NCI-H345 (cell line): ENCODE results near the gene HDAC4.

Experiments used
- DNase-seq: peaks from one replicate; lab custom pipeline; 2025; lab: John Stamatoyannopoulos, UW

Gene HDAC4

DNA sequence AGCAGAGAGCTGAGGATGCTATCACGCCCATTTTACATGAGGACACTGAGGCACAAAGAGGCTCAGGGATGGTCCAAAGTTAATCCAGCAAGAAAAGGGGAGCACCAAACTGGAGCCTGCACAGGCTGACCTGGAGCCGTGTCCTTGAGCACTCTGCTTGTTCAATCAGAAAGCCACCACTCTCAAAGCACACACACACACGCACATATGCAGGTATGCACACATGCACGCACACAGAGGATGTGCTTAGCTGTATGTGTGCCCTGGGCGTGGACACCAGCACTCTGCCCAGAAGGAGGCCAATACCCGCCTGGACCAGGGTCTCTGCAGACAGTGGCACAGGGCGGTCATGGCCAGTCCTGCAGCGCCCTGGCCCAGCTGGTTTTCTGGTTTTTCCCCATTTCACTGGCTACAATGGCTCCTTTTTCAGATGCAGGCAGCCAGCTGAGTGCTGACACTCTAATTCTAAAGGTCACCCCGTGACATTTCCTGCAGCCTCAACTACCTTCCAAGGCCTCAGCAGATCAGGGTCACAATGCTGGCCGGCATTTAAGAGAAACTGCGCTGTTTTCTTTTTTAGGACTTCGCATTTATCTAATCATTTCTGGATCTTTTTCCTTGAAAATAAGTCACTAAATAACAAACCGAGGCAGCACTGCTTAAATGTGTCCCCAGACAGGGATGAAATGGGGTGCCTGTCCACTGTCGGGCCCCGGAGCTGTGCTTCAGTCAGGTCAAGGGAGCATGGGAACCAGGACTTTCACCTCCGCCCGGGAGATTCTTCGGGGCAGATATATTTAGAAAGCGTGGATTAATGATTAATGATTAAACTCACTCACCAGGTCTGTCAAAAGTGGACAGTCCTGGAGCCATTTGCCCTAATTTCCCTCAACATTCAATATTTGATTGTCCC lies 104.5 kb downstream of the HDAC4 start:
- no peak for DNase-seq

DNA sequence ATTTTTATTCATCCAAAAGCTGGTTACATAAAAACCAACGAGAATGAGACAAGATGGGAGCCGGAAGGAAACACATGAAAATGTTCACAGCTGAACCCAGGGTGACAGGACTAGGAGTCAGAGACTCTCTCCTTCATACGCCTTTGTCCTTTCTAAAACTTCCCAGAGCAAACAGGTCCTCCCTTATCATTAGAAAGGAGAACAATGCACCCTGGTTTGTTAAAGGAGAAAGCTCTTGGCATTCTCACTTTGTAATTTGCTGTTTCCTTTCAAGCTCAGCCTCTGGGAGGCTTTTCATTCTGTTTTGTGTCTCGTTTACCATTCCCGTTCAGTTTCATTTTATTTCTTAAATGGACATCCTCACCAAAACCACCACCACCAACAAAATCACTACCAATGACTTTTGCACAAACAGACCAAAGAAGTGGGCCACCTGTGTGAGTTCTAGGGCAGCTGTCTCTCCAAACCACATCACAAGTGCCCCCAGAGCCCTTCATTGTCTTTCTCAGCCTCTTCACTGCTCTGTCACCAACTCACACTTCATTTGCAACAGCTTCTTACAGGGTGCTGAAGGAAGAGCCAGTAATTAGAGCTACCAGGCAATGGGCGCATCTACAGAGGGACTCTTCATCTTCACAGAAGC lies 105.3 kb downstream of the HDAC4 start:
- DNase-seq = peak; percentile 7

GRCh38 chr2:239294571-239295054 lies 106.2 kb downstream of the HDAC4 start:
- no peak for DNase-seq

GRCh38 chr2:239293775-239294430 lies 106.9 kb downstream of the HDAC4 start:
- no peak for DNase-seq

DNA sequence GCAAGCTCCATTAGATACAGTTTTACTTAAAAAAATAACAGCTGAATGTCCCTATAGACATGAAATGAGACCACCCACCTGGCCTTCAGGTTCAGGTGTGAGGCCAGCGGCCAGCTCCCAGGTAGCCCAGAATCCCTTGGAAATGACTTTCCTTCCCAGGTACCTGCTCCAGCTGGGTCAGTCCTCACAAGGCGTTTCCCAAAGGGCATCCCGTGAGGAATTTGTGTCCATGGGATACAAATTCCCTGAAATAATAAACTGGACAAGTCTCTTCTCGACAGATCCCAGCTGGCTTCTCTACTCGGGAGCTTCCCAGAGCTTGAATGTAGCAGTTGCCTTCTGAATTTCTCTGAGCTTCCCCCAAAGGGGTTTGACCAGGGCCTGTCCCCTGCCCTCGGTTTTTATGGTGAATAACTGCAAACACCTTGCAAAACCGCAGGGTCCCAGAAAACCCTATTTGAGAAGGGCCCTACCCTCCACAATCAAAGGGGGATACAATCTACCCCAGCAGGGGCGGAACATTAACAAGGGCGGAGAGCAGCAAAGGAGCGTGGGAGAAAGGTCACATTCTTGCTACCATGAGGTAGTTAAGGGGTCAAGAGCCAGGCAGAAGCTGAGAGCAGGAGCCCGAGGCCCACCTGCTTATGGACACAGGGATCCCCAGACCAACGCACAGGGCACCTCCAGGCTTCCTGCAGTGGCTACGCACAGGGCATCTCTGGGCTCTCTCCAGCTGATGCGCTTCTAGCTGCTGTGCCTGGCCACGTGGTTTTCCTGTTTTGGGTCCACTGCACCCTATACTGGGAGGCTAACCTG lies 107.7 kb downstream of the HDAC4 start:
- DNase-seq = no peak

- no peak for DNase-seq
These were observed 108.3 kb downstream of the HDAC4 start for GRCh38 chr2:239292531-239292930.

- DNase-seq = peak; percentile 87
These were observed 109.1 kb downstream of the HDAC4 start for GRCh38 chr2:239291475-239292350.

DNA sequence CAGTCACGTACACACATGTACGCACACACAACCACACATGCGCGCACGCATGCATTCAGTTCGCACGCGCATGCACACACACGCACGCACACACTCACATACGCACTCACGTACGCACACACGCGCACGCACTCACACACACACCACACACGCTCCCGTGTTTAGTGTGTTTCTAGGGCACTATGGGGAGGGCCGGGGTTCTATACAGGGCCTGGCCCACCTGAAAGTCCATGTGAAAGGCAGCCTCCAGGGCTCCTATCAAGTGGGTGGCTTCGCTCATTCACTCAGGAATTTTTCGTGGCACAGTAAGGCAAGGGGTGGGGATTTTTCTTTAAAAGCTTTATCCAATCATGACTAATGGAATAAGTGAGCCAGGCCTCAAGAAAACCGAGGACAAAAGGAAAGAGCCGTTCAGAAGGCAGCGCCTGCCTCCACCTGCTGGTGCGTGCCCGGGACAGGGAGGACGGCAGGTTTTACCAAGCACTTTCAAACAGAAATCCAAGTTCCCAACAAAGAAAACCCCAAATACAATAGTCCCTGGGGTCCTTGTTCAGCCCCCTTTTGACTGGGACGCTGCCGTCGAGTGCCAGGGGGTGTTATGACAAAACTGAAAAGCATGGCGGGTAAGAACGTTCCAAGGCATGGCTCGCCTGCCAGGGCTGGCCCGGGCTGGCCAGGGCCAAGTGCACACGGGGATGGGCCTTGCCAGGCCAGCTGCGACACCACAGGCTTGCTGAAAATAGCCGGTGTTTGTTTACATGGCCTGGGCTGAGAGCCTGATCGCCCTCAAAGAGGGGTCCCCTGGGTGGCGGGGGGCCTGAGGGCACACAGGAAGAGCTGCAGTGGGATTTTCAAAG lies 110.0 kb downstream of the HDAC4 start:
- DNase-seq = peak; percentile 39

- DNase-seq = no peak
These were observed 111.3 kb downstream of the HDAC4 start for GRCh38 chr2:239289545-239289944.

- DNase-seq = no peak
These were observed 111.8 kb downstream of the HDAC4 start for GRCh38 chr2:239288951-239289511.

DNA sequence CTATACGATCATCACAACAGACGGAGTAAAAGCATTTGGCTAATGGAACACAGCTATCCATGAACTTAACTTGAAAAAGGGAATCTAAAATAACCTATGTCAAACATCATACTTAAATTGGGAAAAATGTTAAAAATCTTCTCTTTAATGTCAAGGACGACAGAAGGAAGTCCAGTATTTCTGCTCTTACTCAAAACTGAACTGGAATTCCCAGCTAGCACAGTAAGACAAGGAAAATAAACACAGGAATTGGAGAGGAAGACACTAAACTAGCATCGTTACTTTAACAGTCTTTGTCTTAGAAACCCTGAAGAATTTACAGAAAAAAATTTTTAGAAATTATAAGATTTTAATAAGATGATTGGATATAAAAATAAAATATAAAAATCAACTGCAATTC lies 112.6 kb downstream of the HDAC4 start:
- no peak for DNase-seq

DNA sequence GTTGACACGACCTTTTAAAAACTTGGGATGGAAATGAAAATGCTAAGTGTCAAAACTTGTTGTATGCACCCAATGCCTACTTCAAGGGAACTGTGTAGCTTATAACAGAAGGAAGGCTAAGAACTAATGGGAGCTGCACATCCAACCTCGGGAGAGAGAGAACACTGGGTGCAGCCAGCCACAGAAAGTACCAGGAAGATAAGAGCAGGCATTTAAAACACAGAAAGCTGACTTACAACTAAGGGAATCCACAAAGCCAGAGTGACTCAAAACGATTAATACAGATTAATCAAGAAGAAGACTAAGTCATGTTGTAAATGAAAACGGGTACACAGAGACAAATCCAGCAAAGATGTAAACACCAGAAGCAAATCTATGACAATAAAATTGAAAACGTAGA lies 113.4 kb downstream of the HDAC4 start:
- no peak for DNase-seq

GRCh38 chr2:239286901-239287300 lies 113.9 kb downstream of the HDAC4 start:
- DNase-seq = no peak

DNA sequence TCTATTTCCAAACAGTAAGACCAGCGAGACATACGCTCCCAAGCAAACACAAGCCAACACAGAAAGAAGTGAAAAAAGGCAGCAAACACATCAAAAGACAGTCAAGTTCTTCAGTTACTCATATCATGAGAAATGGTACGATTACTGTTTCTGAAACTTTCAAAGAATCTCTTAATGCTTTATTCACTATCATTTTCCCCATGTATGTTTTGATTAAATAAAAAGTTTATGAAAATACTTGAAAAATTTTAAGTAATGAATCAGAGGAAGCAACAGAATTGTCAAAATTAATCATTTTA lies 114.9 kb downstream of the HDAC4 start:
- DNase-seq = no peak

DNA sequence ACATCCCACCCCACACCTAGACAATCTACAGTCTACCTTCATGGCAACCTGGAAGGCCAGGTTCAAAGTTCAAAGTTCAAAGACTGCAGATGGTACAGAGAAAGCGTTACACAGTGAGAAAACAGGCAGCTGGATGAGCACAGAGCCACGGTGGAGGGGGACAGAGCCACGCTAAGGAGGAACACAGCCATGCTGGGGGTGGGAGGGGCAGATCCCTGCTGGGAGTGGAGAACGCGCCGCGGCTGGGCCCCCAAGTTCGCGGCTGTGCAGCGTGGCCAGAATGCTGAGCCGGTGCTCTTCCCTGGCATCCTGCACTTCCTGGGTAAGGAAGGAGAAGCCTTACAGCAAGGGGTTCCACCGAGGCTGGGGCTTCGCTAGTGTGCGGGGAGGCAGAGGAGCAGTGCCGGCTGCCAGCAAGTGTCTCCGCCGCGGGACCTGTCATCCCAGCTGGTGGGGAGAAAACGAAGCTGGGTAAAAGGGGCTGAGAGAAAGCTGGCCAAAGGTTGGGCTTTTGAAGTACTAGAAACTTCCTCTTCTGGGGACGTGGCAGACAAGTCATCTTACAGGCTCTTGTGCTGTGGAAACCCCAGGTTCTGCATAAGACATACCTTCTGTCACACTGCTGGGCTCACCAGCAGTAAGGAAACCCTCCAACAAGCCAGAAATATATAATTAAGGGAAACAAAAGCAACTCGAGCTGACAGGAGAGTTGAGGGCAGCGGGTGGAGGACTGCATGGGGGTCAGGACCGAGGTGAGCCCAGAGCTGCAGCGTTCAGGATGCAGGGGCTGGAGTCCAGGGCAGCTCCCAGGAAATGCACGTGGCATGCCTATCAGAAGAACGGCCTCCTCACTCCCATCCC lies 115.5 kb downstream of the HDAC4 start:
- DNase-seq = no peak

DNA sequence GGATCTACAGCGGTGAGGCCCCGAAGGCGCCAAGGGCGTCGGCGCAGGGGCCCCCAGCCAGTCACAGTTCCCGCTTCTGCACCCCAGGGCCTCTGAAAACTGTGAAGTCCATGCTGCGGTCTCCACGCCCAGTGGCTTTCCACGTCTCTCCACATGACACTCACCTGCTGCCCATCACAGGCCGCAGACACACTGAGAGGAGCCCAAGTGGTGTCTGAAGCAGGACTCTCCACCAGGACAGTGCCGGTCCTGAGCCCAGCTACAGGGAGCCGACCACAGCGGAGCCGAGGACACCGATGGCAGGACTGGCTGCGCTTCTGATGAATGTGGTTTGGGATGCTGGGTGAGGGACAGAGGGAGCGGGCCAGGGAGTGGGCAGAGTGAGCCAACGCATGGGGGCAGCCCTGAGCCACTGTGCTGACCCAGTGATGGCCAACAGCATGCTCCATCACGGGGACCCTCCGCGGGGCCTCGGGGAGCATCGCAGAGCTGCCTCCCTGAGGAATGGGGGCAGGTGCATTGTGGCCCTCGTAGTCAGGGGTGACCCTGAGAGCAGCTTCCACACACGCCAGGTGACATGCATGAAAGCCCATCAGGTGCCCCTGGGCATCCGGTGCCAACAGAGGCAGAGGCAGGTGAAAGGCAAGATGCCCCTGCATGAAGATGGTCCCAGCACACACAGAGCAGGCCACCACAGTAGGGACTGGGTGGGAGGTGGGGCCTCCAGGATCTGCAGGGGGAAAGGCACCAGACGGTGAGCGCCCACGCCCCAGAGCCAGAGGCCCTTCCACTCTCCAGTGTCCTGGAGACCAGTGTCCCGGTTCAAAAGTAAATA lies 116.6 kb downstream of the HDAC4 start:
- no peak for DNase-seq

- no peak for DNase-seq
These were observed 117.4 kb downstream of the HDAC4 start for GRCh38 chr2:239283288-239283945.
